GM12878 (cell line): ENCODE results near the gene ICE2. TPM values are rescaled to one million over a fixed set of nuclear protein-coding genes. Genes with fewer than 3 reads are reported as not detected.

Experiments
- ATAC-seq: fragments of 200-7000 bp; cut with Tn5 transposase; 3 replicates; pipeline ENCODE4 v1.9.1; 2020; ENCODE audit warnings: mild to moderate bottlenecking, moderate library complexity
- Bru-seq: library from RNA; stranded (reverse); fragments of 400-500 nt; gene quantifications from one replicate; lab custom pipeline; 2021; lab: Mats Ljungman, UMichigan
- BruChase-seq, 2 experiments: library from RNA; stranded (reverse); fragments of 400-500 nt; gene quantifications; one replicate each; lab custom pipeline; 2021; lab: Mats Ljungman, UMichigan
- BruUV-seq: library from RNA; stranded (reverse); fragments of 400-500 nt; replicated peaks from 2 replicates; lab custom pipeline; 2021; lab: Mats Ljungman, UMichigan
- CTCF ChIA-PET: fragments of 300-600 bp; sonication (Branson Sonifier 250); formaldehyde crosslinking; extraction: SDS; loops from one replicate; lab custom pipeline; 2021; ENCODE audit warnings: inconsistent platforms; lab: Yijun Ruan, JAX
- POLR2A ChIA-PET: fragments of 350-600 bp; formaldehyde crosslinking; extraction: SDS; loops from one replicate; lab custom pipeline; 2021; ENCODE audit warnings: inconsistent platforms; lab: Charles Lee
- RAD21 ChIA-PET: fragments of 300-600 bp; sonication (Branson Sonifier 250); formaldehyde crosslinking; loops from one replicate; lab custom pipeline; 2023; ENCODE audit warnings: antibody characterized with exemption; ENCODE audit not compliant: unreplicated experiment; lab: Charles Lee
- SMC1A ChIA-PET: fragments of 300-600 bp; sonication (Branson Sonifier 250); formaldehyde crosslinking; loops from one replicate; lab custom pipeline; 2023; ENCODE audit not compliant: unreplicated experiment, uncharacterized antibody; lab: Charles Lee
- DNase-seq: peaks from one replicate; pipeline ENCODE4 v3.0.0-alpha.2; 2011; ENCODE audit warnings: low read depth, low spot score
- FAIRE-seq: peaks from 3 replicates; lab custom pipeline; 2011; peaks lifted over from hg19 to GRCh38; lab: Jason Lieb, UNC
- H2AFZ ChIP-seq: 2 replicates; pipeline ENCODE4 v1.6.0; 2011; ENCODE audit warnings: low read depth, low read length, control low read depth; ENCODE audit not compliant: control insufficient read depth
- H3K27ac ChIP-seq: 2 replicates; pipeline ENCODE4 v1.5.1; 2011; ENCODE audit warnings: control low read depth; ENCODE audit not compliant: control insufficient read depth, insufficient read depth
- H3K27me3 ChIP-seq, 2 experiments: replicated peaks in 1 of 2; 2 replicates each; pipeline versions ENCODE4 v1.6.0 to v1.6.1; 2011; ENCODE audit warnings: low read length in 1 of 2; ENCODE audit not compliant: control insufficient read depth in 2 of 2, insufficient read depth in 2 of 2
- H3K36me3 ChIP-seq, 2 experiments: 2 replicates each; pipeline ENCODE4 v1.5.1; 2011; ENCODE audit warnings: low read length in 1 of 2; ENCODE audit not compliant: control insufficient read depth in 2 of 2, insufficient read depth in 2 of 2
- H3K4me1 ChIP-seq: 2 replicates; pipeline ENCODE4 v1.6.1; 2011; ENCODE audit warnings: mild to moderate bottlenecking, low read length, moderate library complexity, mixed read lengths; ENCODE audit not compliant: control insufficient read depth, insufficient read depth
- H3K4me2 ChIP-seq: 2 replicates; pipeline ENCODE4 v1.6.0; 2011; ENCODE audit warnings: control low read depth; ENCODE audit not compliant: control insufficient read depth, insufficient read depth
- H3K4me3 ChIP-seq: fragments of 200-600 bp; sonication (generic); 2 replicates; pipeline ENCODE4 v1.5.1; 2016
- H3K79me2 ChIP-seq: 2 replicates; pipeline ENCODE4 v1.6.0; 2011; ENCODE audit warnings: low read length; ENCODE audit not compliant: control insufficient read depth, insufficient read depth
- H3K9ac ChIP-seq: 2 replicates; pipeline ENCODE4 v1.8.0; 2011; ENCODE audit warnings: low read length, control low read depth, mixed read lengths; ENCODE audit not compliant: control insufficient read depth, insufficient read depth
- H3K9me3 ChIP-seq: replicated peaks from 3 replicates; pipeline ENCODE4 v1.5.1; 2011; ENCODE audit warnings: mild to moderate bottlenecking, low read length; ENCODE audit not compliant: control insufficient read depth, insufficient read depth
- H4K20me1 ChIP-seq: 2 replicates; pipeline ENCODE4 v1.6.0; 2011; ENCODE audit not compliant: control insufficient read depth, insufficient read depth
- HDGF ChIP-seq: fragments of 450-650 bp; IDR thresholded peaks from 2 replicates; pipeline ENCODE4 v1.6.1; 2016; ENCODE audit warnings: antibody characterized with exemption
- NBN ChIP-seq: fragments of 450-650 bp; IDR thresholded peaks from 2 replicates; pipeline ENCODE4 v1.6.1; 2016
- RAD21 ChIP-seq: IDR thresholded peaks from 2 replicates; pipeline ENCODE4 v1.6.1; 2011; ENCODE audit warnings: mild to moderate bottlenecking, low read depth, low read length, moderate library complexity; ENCODE audit not compliant: insufficient read depth
- SPI1 ChIP-seq: IDR thresholded peaks from 2 replicates; pipeline ENCODE4 v1.6.1; 2011; ENCODE audit warnings: low read depth, mild to moderate bottlenecking, low read length, moderate library complexity, borderline replicate concordance; ENCODE audit not compliant: insufficient read depth
- SREBF1 ChIP-seq: IDR thresholded peaks from 2 replicates; pipeline ENCODE4 v1.6.1; 2012; ENCODE audit warnings: mild to moderate bottlenecking, low read length
- TAF1 ChIP-seq: IDR thresholded peaks from 2 replicates; pipeline ENCODE4 v1.6.1; 2011; ENCODE audit warnings: mild to moderate bottlenecking, low read depth, low read length, borderline replicate concordance
- whole genome bisulfite sequencing: methylation state at CpG from one replicate; pipeline ENCODE4 v1.1.6; 2016; ENCODE audit warnings: low lambda C conversion rate; ENCODE audit not compliant: insufficient replicate concordance, insufficient coverage; ENCODE audit errors: missing lambda C conversion rate; 5-methylcytosine and 5-hydroxymethylcytosine counted together
- in situ Hi-C: fragments of 300-500 bp; cut with MboI; formaldehyde crosslinking; loops from 9 replicates; pipeline ENCODE4 v1.14.3; 2018; ENCODE audit warnings: mixed read lengths
- intact Hi-C: fragments of 100-400 bp; cut with micrococcal nuclease; formaldehyde crosslinking; loops from one replicate; pipeline ENCODE4 v1.14.2; 2022; ENCODE audit not compliant: unreplicated experiment
- long read RNA-seq, 2 experiments: library from polyadenylated mRNA; unstranded; transcript quantifications; one replicate each; pipeline ENCODE4 v2.0.0, GENCODE V29; 2019 to 2020
- polyA minus RNA-seq, 3 experiments: library from RNA; depleted of rRNA, polyadenylated mRNA; stranded (reverse); fragments of >200 nt; gene quantifications; 2 replicates each; pipeline ENCODE4 v1.2.3, GENCODE V29; 2011
- polyA plus RNA-seq, 11 experiments: library from polyadenylated mRNA; depleted of rRNA in 4 of 11; unstranded in 6 of 11; stranded (reverse) in 5 of 11; fragments of >200 nt; fragmentation: Nextera tagmentation in 4 of 11; fragmentation: Illumina TruSeq in 1 of 11; extraction: Ambion mirVana in 4 of 11; extraction: Trizol in 1 of 11; gene quantifications; 1 replicate in 1 of 11; 2 replicates in 10 of 11; pipeline versions ENCODE4 v1.2.1 to v1.2.3, GENCODE V29; 2011 to 2016; ENCODE audit warnings: inconsistent platforms in 2 of 11, missing spikeins in 2 of 11, low read depth in 1 of 11
- total RNA-seq, 4 experiments: library from RNA; depleted of rRNA in 3 of 4; stranded (reverse); fragments of >200 nt in 3 of 4; fragmentation: Illumina TruSeq in 1 of 4; extraction: Trizol in 1 of 4; gene quantifications; 2 replicates each; pipeline versions ENCODE4 v1.2.1 to v1.2.3, GENCODE V29; 2013 to 2021
- TF ChIP-seq, protein P1 (sequence below): fragments of 450-650 bp; IDR thresholded peaks from 2 replicates; pipeline ENCODE4 v1.6.1; 2017; ENCODE audit warnings: mild to moderate bottlenecking, low read depth, inconsistent platforms; ENCODE audit not compliant: poor library complexity, severe bottlenecking

Gene ICE2, protein sequence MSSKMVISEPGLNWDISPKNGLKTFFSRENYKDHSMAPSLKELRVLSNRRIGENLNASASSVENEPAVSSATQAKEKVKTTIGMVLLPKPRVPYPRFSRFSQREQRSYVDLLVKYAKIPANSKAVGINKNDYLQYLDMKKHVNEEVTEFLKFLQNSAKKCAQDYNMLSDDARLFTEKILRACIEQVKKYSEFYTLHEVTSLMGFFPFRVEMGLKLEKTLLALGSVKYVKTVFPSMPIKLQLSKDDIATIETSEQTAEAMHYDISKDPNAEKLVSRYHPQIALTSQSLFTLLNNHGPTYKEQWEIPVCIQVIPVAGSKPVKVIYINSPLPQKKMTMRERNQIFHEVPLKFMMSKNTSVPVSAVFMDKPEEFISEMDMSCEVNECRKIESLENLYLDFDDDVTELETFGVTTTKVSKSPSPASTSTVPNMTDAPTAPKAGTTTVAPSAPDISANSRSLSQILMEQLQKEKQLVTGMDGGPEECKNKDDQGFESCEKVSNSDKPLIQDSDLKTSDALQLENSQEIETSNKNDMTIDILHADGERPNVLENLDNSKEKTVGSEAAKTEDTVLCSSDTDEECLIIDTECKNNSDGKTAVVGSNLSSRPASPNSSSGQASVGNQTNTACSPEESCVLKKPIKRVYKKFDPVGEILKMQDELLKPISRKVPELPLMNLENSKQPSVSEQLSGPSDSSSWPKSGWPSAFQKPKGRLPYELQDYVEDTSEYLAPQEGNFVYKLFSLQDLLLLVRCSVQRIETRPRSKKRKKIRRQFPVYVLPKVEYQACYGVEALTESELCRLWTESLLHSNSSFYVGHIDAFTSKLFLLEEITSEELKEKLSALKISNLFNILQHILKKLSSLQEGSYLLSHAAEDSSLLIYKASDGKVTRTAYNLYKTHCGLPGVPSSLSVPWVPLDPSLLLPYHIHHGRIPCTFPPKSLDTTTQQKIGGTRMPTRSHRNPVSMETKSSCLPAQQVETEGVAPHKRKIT
- total RNA-seq (2013; cell fraction: nucleolus; rRNA removed) = 169 and 171 TPM in 2 replicates
- total RNA-seq (2014; rRNA removed) = 43.2 and 44.7 TPM in 2 replicates
- total RNA-seq (2014; rRNA removed; fragmentation: Illumina TruSeq; extraction: Trizol) = 44.1 and 46.6 TPM in 2 replicates
- total RNA-seq (2021) = 46.8 and 56.2 TPM in 2 replicates
- 7.7 TPM for polyA plus RNA-seq (2011; ENCODE audit: low read depth)
- 49.1 and 57.6 TPM in 2 replicates for polyA plus RNA-seq (2011; rRNA removed)
- 20.0 and 23.7 TPM in 2 replicates for polyA plus RNA-seq (2011; cell fraction: cytosol; rRNA removed)
- polyA plus RNA-seq (2011; cell fraction: nucleus; rRNA removed) = 43.7 and 47.8 TPM in 2 replicates
- polyA plus RNA-seq (2012) = 18.0 and 20.0 TPM in 2 replicates
- 42.2 and 50.0 TPM in 2 replicates for polyA plus RNA-seq (2014; fragmentation: Illumina TruSeq; extraction: Trizol)
- polyA plus RNA-seq (2014; fragmentation: Nextera tagmentation; extraction: Ambion mirVana) = 10 to 100 TPM; 14.2 to 18.7 TPM
- polyA plus RNA-seq (2014; rRNA removed) = 24.2 and 31.0 TPM in 2 replicates
- polyA plus RNA-seq (2016; fragmentation: Nextera tagmentation; extraction: Ambion mirVana) = 10 to 100 TPM; 61.5 to 62.0 TPM
- polyA minus RNA-seq (2011; rRNA and poly(A)+ RNA removed) = 51.6 and 52.4 TPM in 2 replicates
- polyA minus RNA-seq (2011; cell fraction: cytosol; rRNA and poly(A)+ RNA removed) = 17.4 and 20.8 TPM in 2 replicates
- polyA minus RNA-seq (2011; cell fraction: nucleus; rRNA and poly(A)+ RNA removed) = 43.2 and 92.9 TPM in 2 replicates
- percentile 81 among the genes with signal in this experiment for Bru-seq, nascent RNA
- BruChase-seq, experiment 1, labeled RNA remaining after a 6-hour chase = percentile 79 among the genes with signal in this experiment
- percentile 84 among the genes with signal in this experiment for BruChase-seq, experiment 2, labeled RNA remaining after a 2-hour chase
- long read RNA-seq, experiment 1, full-length matches to known transcripts = 4 of 11 reads
- long read RNA-seq, experiment 1, partial matches to known transcripts = 3 of 11 reads
- long read RNA-seq, experiment 1, other reads (novel, unspliced or antisense) = 4 of 11 reads
- long read RNA-seq, experiment 2, full-length matches to known transcripts = 19 of 74 reads
- long read RNA-seq, experiment 2, partial matches to known transcripts = 40 of 74 reads
- long read RNA-seq, experiment 2, other reads (novel, unspliced or antisense) = 15 of 74 reads

DNA sequence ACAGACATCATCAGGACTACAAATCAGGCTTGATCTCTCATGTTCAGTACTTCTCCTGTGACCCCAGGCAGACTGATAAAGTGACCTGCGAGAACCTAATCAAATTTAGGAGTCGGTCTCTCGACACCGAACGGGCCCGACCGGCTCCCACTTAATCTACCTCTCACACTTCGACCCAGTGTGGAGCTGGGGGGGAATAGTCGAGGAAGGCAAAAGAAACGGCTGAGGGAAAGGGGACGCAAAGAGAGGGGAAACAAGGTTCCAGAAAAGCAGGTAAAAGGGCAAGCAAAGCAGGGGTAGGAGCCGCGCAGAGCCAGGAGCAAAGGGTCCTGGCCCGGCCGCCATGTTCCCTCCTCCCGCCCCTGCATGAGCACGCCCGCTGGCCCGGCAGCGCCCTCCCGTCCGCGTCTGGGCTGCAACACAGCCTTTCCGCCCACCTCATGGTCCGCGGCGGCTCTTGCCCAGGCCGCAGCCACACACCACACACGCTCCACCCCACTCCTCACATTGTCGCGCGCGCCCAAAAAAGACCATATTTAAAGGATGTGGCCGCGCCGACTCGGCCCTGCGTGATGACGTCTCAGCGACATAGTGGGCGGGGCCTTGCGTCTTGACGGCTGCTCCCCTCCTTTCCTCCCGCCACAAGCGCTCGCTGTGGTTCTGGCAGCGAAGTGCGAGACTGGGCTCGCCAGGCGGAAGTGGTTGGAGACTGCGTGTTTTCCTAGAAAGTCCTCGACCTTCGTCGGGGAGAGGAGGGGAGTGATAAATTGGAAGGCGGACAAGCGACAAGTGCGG lies at the start of gene ICE2:
Gene ICE2 (minus strand): TSS at position 577 of the 795 bp plus-strand sequence. CDS start 1,165 bp downstream, outside the sequence.
- no TSS peak for BruUV-seq
- intact Hi-C loops (loop anchor here (2.0 kb wide), 1 partner anchor 82 kb away; the partner anchor contains the start of gene ANXA2), in situ Hi-C loops (no loop called here)
- Histone ChIP-seq H3K9me3 (no peaks in the 10 kb centered on the region), H3K27me3 (no peaks in the 10 kb centered on the region), H3K4me1 (peaks cover 13% of the 10 kb centered on the region), H3K79me2 (peaks cover 43% of the 10 kb centered on the region), H4K20me1 (no peaks in the 10 kb centered on the region), H3K36me3 (peaks cover 0 to 6% of the 10 kb centered on the region in 2 experiments; a peak in 1 of 4 replicates), H3K4me3 (peak within 1 kb of the TSS; percentile 88), H3K9ac (peak within 1 kb of the TSS; percentile 96), H3K4me2 (peak within 1 kb of the TSS; percentile 99), H3K27ac (peak within 1 kb of the TSS; percentile 99), H2AFZ (peak within 1 kb of the TSS; percentile 96)
- DNase-seq (peak; percentile 81), ATAC-seq (peak; percentile 87), FAIRE-seq (peak; percentile 86)
- ChIA-PET SMC1A (interaction anchor here (0.6 to 1.3 kb wide), 12 partner anchors 8 to 438 kb away, joined by 3 to 6 read pairs (median 4); no protein-coding TSS in a partner anchor), POLR2A (interaction anchor here (0.6 to 1.8 kb wide), 5 partner anchors 11 to 1141 kb away, joined by 3 to 7 read pairs (median 3); no protein-coding TSS in a partner anchor), RAD21 (interaction anchor here (0.7 to 1.3 kb wide), 5 partner anchors 79 to 438 kb away, joined by 3 to 4 read pairs (median 3); no protein-coding TSS in a partner anchor), CTCF (interaction anchor here (1.0 to 2.4 kb wide), 7 partner anchors 10 to 79 kb away, joined by 3 to 5 read pairs (median 4); no protein-coding TSS in a partner anchor)
- under 1% methylated on average over 57 of the region's 57 CpGs for WGBS
- peak; percentile 97 for TF ChIP-seq HDGF
- TF ChIP-seq NBN = peak; percentile 91; the same call in 1 of the 2 replicates
- peak; percentile 83 for TF ChIP-seq TAF1
- TF ChIP-seq SREBF1 = 0 out of 2 replicates have a peak, but pooled peaks have one; percentile 9
- TF ChIP-seq, protein P1, sequence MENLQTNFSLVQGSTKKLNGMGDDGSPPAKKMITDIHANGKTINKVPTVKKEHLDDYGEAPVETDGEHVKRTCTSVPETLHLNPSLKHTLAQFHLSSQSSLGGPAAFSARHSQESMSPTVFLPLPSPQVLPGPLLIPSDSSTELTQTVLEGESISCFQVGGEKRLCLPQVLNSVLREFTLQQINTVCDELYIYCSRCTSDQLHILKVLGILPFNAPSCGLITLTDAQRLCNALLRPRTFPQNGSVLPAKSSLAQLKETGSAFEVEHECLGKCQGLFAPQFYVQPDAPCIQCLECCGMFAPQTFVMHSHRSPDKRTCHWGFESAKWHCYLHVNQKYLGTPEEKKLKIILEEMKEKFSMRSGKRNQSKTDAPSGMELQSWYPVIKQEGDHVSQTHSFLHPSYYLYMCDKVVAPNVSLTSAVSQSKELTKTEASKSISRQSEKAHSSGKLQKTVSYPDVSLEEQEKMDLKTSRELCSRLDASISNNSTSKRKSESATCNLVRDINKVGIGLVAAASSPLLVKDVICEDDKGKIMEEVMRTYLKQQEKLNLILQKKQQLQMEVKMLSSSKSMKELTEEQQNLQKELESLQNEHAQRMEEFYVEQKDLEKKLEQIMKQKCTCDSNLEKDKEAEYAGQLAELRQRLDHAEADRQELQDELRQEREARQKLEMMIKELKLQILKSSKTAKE = peak; percentile 71
- TF ChIP-seq SPI1 = peak; percentile 59; the same call in 1 of the 2 replicates
- TF ChIP-seq RAD21 = no peak
